ENCODE measurements around the gene ZNF304. TPM values are rescaled to one million over a fixed set of nuclear protein-coding genes. Genes with fewer than 3 reads are reported as not detected.

The ZNF304 gene
- total and polyA plus RNA-seq, 8 donors, result 1.1 to 4.6 (median 2.5) TPM

DNA sequence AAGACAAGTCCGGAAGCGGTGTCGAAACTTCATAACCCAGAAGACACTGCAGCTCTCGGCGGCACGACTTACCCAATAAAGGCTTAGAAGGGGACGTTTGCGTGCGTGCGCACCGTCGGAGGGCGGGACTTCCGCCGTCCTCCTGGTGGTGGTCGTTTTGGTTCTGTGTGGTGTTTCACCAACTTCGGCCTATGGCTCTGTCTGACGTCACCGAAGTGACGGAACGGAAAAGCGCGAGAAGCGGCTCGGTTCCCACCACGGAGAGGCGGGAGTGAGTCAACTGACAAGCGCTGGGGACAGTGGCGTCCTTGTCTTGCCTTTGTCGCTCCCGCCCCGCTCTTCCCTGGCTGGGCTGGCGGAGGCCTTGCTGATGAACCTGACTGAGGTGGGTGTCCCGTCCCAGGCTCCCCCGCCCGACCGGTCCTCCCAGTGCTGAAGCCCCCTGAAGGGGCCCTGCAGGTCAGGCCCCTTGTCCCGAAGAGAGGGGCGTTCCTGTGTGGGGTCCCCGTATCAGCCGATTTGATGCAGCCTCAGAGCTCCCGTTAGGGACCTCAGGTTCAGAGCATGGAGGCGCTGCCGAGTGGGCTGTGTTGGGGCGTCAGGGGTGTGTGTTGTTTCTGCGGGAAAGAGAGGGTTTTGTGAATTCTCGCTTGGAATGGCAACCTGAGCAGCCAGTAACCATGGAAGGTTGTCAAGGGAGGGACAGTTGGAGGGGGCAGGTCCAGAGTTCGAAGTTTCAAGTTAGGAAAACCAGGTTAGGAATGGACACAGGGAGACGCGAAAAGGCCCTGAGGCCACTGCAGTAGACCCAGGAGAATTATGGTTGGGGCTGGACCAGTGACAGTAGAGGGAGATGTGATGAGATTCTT is 38.9 kb downstream of the ZNF304 start, which contains the start of gene ZNF548:
Gene ZNF548, plus strand, starts transcription at position 125 of the 869 bp plus-strand sequence. Its CDS starts 246 bp downstream, at position 371.
- Histone ChIP-seq H3K27me3 (no peaks in the 10 kb centered on the region), H3K4me1 (peaks cover 0 to 6% (median 5%) of the 10 kb centered on the region in 3 donors), H3K9me3 (no peaks in the 10 kb centered on the region), H3K4me3 (peak within 1 kb of the TSS; percentile 57 to 91 (median 85)), H3K27ac (peak within 1 kb of the TSS; percentile 56 to 84 (median 75)), H3K36me3 (no peaks in the 10 kb centered on the region)
- TF ChIP-seq, protein P1, sequence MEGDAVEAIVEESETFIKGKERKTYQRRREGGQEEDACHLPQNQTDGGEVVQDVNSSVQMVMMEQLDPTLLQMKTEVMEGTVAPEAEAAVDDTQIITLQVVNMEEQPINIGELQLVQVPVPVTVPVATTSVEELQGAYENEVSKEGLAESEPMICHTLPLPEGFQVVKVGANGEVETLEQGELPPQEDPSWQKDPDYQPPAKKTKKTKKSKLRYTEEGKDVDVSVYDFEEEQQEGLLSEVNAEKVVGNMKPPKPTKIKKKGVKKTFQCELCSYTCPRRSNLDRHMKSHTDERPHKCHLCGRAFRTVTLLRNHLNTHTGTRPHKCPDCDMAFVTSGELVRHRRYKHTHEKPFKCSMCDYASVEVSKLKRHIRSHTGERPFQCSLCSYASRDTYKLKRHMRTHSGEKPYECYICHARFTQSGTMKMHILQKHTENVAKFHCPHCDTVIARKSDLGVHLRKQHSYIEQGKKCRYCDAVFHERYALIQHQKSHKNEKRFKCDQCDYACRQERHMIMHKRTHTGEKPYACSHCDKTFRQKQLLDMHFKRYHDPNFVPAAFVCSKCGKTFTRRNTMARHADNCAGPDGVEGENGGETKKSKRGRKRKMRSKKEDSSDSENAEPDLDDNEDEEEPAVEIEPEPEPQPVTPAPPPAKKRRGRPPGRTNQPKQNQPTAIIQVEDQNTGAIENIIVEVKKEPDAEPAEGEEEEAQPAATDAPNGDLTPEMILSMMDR (IDR thresholded peaks at IDR 0.05), result no peak
- ATAC-seq (peak; percentile 99 to 100 (median 100)), DNase-seq (peak; percentile 89 to 96 (median 91)), FAIRE-seq (no peak)
- intact Hi-C loops (cut with DNase I), result no loop called here
- 1% methylated on average over 50 of the region's 50 CpGs for WGBS, 2 donors

DNA sequence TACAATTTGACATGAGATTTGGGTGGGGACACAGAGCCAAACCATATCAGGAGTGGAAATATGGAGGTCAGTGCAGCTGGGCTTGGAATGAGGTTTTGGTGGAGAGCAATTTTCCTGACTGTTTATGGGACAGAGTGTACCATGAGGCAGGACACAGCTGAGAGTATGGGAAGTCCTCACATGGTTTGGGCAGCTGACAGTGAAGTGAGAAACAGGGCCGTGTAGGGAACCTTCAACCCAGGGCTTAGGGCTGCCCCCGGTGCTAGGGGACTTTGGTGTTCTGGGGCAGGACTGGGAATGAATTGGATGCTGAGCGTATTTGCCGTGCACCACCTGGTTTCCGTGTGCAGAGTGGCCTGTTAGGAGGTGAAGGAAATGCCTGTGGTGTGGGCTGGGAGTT is 44.6 kb downstream of the ZNF304 start:
- TF ChIP-seq, protein P1 (IDR thresholded peaks at IDR 0.05), result no peak
- DNase-seq (no peak), ATAC-seq (no peak), FAIRE-seq (no peak)
- no peak overlapping the region for H3K27ac ChIP-seq
- peaks cover 0 to 30% (median 16%) of the 10 kb centered on the region in 3 donors for H3K36me3 ChIP-seq
- H3K4me3 ChIP-seq, result no peak overlapping the region
- intact Hi-C loops (cut with DNase I), result no loop called here
- no peaks in the 10 kb centered on the region for H3K27me3 ChIP-seq
- H3K9me3 ChIP-seq, result no peaks in the 10 kb centered on the region
- 85% methylated on average over 5 of the region's 5 CpGs for whole genome bisulfite sequencing, 2 donors
- peaks cover 0 to 5% (median 0%) of the 10 kb centered on the region in 3 donors for H3K4me1 ChIP-seq

DNA sequence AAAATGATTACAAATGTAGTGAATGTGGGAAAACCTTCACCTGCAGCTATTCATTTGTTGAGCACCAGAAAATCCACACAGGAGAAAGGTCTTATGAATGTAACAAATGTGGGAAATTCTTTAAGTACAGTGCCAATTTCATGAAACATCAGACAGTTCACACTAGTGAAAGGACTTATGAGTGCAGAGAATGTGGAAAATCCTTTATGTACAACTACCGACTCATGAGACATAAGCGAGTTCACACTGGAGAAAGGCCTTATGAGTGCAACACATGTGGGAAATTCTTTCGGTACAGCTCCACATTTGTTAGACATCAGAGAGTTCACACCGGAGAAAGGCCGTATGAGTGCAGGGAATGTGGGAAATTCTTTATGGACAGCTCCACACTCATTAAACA is 47.8 kb downstream of the ZNF304 start:
- no peak overlapping the region for H3K4me3 ChIP-seq
- 98% methylated on average over 5 of the region's 5 CpGs for WGBS, 2 donors
- FAIRE-seq, result no peak
- no peak overlapping the region for H3K27ac ChIP-seq
- no peak for DNase-seq
- intact Hi-C loops (cut with DNase I), result no loop called here
- TF ChIP-seq, protein P1 (IDR thresholded peaks at IDR 0.05), result no peak
- H3K27me3 ChIP-seq, result no peaks in the 10 kb centered on the region
- peaks cover 0 to 30% (median 16%) of the 10 kb centered on the region in 3 donors for H3K36me3 ChIP-seq
- no peak for ATAC-seq
- H3K4me1 ChIP-seq, result no peaks in the 10 kb centered on the region
- no peaks in the 10 kb centered on the region for H3K9me3 ChIP-seq

DNA sequence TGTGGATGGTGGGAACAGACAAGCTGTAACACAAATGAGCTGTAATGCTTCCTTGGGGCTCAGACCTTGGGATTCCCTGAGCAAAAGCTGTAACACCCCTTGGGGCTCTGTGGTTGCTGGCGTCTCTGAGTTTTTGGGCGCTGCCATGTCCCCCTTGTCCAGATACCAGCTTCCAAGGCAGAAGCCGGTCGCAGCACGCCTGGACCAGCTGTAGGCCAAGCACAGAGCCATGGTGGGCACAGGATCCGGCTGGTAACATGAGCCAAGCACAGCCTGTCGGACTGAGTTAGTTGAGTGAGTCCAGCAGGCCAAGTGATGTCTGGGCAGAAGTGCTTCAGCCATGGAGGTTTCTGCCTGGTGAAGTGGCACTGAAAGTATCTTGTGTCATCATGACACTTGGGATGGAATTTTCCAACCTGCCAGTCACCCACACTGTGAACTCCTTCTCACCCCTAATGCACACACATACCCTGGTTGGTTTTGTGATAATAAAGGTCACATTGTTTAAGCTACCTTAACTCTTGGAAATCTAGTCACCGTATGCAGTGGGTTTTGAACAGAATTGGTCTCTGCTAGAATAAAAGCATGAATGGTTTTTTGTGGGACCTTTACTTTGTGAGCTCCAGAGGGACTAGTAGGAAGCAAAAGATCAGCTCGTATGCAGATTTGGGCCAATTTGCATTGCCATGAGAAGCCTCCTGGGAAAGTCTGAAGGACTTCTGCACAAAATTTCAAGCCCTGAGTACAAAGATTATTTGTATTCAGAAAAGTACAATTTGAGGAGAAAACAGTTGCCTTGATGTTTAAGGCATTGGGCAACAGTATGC is 52.9 kb downstream of the ZNF304 start:
- no peak for FAIRE-seq
- WGBS, 2 donors, result 88% methylated on average over 9 of the region's 9 CpGs

More for the DNA sequence above, 52.9 kb downstream of the ZNF304 start:
- TF ChIP-seq, protein P1 (IDR thresholded peaks at IDR 0.05), result no peak
- H3K9me3 ChIP-seq, result no peaks in the 10 kb centered on the region
- no peaks in the 10 kb centered on the region for H3K4me1 ChIP-seq
- no peaks in the 10 kb centered on the region for H3K27me3 ChIP-seq
- no peak for DNase-seq
- H3K36me3 ChIP-seq, result peaks cover 0 to 7% (median 5%) of the 10 kb centered on the region in 3 donors
- no peak for ATAC-seq
- intact Hi-C loops (cut with DNase I), result no loop called here
- H3K4me3 ChIP-seq, result no peak overlapping the region
- no peak overlapping the region for H3K27ac ChIP-seq

Measured in pancreas (tissue), 10 donors.